PC-9 (cell line): ENCODE results near the gene AP3B1. TPM values are rescaled to one million over a fixed set of nuclear protein-coding genes. Genes with fewer than 3 reads are reported as not detected.

Experiments used
- BruUV-seq: library from RNA; stranded (reverse); fragments of 400-500 nt; replicated peaks from 2 replicates; lab custom pipeline; 2021; lab: Mats Ljungman, UMichigan
- CTCF ChIA-PET: fragments of 300-600 bp; sonication (Branson Sonifier 250); formaldehyde crosslinking; loops from one replicate; lab custom pipeline; 2022; ENCODE audit warnings: antibody characterized with exemption; lab: Charles Lee
- POLR2A ChIA-PET: fragments of 300-600 bp; sonication (Branson Sonifier 250); formaldehyde crosslinking; loops from one replicate; lab custom pipeline; 2022; ENCODE audit warnings: antibody characterized with exemption; ENCODE audit not compliant: unreplicated experiment; lab: Charles Lee
- DNase-seq, 2 experiments: peaks; one replicate each; pipeline versions ENCODE4 v3.0.0 to v3.0.0-alpha.2; 2015 to 2022; ENCODE audit warnings: mixed read lengths in 1 of 2
- H2AFZ ChIP-seq: fragments of 200-600 bp; sonication (generic); 2 replicates; pipeline ENCODE4 v1.8.1; 2017; ENCODE audit warnings: antibody characterized with exemption
- H3F3A ChIP-seq: fragments of 200-600 bp; sonication (generic); 2 replicates; pipeline ENCODE4 v1.8.1; 2017; ENCODE audit warnings: antibody characterized with exemption, mild to moderate bottlenecking, low read depth; ENCODE audit not compliant: insufficient read depth
- H3K27ac ChIP-seq: fragments of 200-600 bp; sonication (generic); 2 replicates; pipeline ENCODE4 v1.6.1; 2016; ENCODE audit warnings: mixed run types
- H3K27me3 ChIP-seq: fragments of 200-600 bp; sonication (generic); 2 replicates; pipeline ENCODE4 v1.6.1; 2016; ENCODE audit warnings: low read depth, mixed run types; ENCODE audit not compliant: insufficient read depth
- H3K36me3 ChIP-seq: fragments of 200-600 bp; sonication (generic); 2 replicates; pipeline ENCODE4 v1.6.1; 2016; ENCODE audit warnings: low read depth, mixed run types
- H3K4me1 ChIP-seq: fragments of 200-600 bp; sonication (generic); replicated peaks from 2 replicates; pipeline ENCODE4 v1.6.1; 2016; ENCODE audit warnings: mixed run types; ENCODE audit not compliant: insufficient read depth
- H3K4me2 ChIP-seq: fragments of 200-600 bp; sonication (generic); 2 replicates; pipeline ENCODE4 v1.6.1; 2017; ENCODE audit warnings: mixed run types
- H3K4me3 ChIP-seq: fragments of 200-600 bp; sonication (generic); 2 replicates; pipeline ENCODE4 v1.6.1; 2016; ENCODE audit warnings: mixed run types
- H3K79me2 ChIP-seq: fragments of 200-600 bp; sonication (generic); 2 replicates; pipeline ENCODE4 v1.6.1; 2017; ENCODE audit warnings: low read depth, mixed run types
- H3K9me2 ChIP-seq: fragments of 200-600 bp; sonication (generic); 2 replicates; pipeline ENCODE4 v1.8.1; 2017; ENCODE audit warnings: mild to moderate bottlenecking; ENCODE audit not compliant: insufficient read depth
- H3K9me3 ChIP-seq: fragments of 200-600 bp; sonication (generic); 2 replicates; pipeline ENCODE4 v1.8.1; 2016; ENCODE audit warnings: low read depth; ENCODE audit not compliant: insufficient read depth
- H4K20me1 ChIP-seq: fragments of 200-600 bp; sonication (generic); 2 replicates; pipeline ENCODE4 v1.8.1; 2017; ENCODE audit not compliant: insufficient read depth
- EZH2 ChIP-seq: fragments of 200-600 bp; sonication (generic); IDR thresholded peaks from 2 replicates; pipeline ENCODE4 v1.8.0; 2017; ENCODE audit warnings: antibody characterized with exemption, low read depth
- intact Hi-C: fragments of 100-400 bp; cut with micrococcal nuclease; formaldehyde crosslinking; loops from one replicate; pipeline ENCODE4 v1.10.0; 2022; ENCODE audit not compliant: unreplicated experiment
- total RNA-seq: library from RNA; stranded (reverse); gene quantifications from 2 replicates; pipeline ENCODE4 v1.2.3, GENCODE V29; 2021
- TF ChIP-seq, protein P1 (sequence below): fragments of 200-600 bp; sonication (generic); conservative IDR thresholded peaks from 2 replicates; pipeline ENCODE4 v1.6.1; 2017; ENCODE audit warnings: mixed run types, antibody characterized with exemption, mild to moderate bottlenecking, moderate library complexity

AP3B1 gene
- total RNA-seq, 1 experiment from 2014 or later: 44.0 TPM

DNA sequence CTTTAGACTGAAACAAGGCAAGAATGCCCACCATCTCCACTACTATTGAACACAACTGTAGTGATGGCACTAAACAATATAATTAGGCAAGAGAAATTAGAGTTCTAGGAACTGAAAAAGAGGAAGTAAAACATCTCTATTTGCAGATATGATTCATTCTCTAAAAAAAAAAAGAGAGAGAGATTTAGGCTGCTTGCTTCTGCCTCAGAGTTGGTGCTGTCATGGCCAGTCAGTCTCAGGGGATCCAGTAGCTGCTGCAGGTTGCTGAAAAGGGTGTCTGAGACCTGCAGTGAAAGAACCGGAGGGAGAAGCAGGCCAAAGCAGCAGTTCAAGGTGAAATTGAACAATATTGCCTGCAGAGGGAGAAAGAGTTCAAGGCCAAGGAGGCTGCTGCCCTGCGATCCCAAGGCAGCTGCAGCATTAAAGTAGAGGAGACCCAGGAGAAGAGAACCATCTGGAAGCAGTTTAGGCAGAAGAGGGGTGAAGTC lies 72.5 kb downstream of the AP3B1 start:
- Histone ChIP-seq H3K27me3 (no peaks in the 10 kb centered on the region), H3K4me1 (no peaks in the 10 kb centered on the region), H3K4me3 (no peak overlapping the region), H3F3A (no peaks in the 10 kb centered on the region; the same call in 1 of the 2 replicates), H3K9me3 (no peaks in the 10 kb centered on the region), H3K4me2 (no peak overlapping the region), H3K27ac (no peak overlapping the region), H3K9me2 (no peaks in the 10 kb centered on the region), H4K20me1 (no peaks in the 10 kb centered on the region), H3K79me2 (no peaks in the 10 kb centered on the region), H3K36me3 (peaks cover 14% of the 10 kb centered on the region; the same call in 1 of the 2 replicates), H2AFZ (no peak overlapping the region)
- DNase-seq: no peak
- TF ChIP-seq EZH2: no peak
- TF ChIP-seq, protein P1, sequence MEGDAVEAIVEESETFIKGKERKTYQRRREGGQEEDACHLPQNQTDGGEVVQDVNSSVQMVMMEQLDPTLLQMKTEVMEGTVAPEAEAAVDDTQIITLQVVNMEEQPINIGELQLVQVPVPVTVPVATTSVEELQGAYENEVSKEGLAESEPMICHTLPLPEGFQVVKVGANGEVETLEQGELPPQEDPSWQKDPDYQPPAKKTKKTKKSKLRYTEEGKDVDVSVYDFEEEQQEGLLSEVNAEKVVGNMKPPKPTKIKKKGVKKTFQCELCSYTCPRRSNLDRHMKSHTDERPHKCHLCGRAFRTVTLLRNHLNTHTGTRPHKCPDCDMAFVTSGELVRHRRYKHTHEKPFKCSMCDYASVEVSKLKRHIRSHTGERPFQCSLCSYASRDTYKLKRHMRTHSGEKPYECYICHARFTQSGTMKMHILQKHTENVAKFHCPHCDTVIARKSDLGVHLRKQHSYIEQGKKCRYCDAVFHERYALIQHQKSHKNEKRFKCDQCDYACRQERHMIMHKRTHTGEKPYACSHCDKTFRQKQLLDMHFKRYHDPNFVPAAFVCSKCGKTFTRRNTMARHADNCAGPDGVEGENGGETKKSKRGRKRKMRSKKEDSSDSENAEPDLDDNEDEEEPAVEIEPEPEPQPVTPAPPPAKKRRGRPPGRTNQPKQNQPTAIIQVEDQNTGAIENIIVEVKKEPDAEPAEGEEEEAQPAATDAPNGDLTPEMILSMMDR: no peak
- BruUV-seq: no TSS peak
- ChIA-PET CTCF (no interaction called here), POLR2A (no interaction called here)
- intact Hi-C loops: no loop called here

DNA sequence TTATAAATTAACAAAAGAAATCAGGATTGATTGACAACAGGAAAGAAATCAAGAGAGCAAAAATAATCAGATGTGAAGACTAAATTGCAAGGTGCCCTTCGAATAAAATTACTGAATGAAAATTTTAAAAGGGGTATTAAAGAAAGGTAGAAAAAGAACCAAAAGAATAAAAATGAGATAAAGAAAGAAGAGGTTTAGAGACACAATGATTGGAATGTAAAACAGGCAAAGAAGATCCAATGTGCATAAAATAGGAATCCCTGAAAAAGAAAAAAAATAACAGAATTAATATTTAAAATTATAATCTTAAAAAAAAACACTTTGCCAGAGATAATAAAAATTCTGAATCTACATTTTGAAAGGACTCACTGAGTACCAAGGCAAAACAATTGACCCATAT lies 73.0 kb downstream of the AP3B1 start:
- Histone ChIP-seq H3K4me1 (no peaks in the 10 kb centered on the region), H3K36me3 (peaks cover 14% of the 10 kb centered on the region; the same call in 1 of the 2 replicates), H3K9me2 (no peaks in the 10 kb centered on the region), H2AFZ (no peak overlapping the region), H3F3A (no peaks in the 10 kb centered on the region; the same call in 1 of the 2 replicates), H4K20me1 (no peaks in the 10 kb centered on the region), H3K79me2 (no peaks in the 10 kb centered on the region), H3K9me3 (no peaks in the 10 kb centered on the region), H3K4me2 (no peak overlapping the region), H3K4me3 (no peak overlapping the region), H3K27ac (no peak overlapping the region), H3K27me3 (no peaks in the 10 kb centered on the region)
- BruUV-seq: no TSS peak
- DNase-seq: no peak
- ChIA-PET POLR2A (no interaction called here), CTCF (no interaction called here)
- intact Hi-C loops: no loop called here
- TF ChIP-seq, protein P1: no peak
- no peak for TF ChIP-seq EZH2

DNA sequence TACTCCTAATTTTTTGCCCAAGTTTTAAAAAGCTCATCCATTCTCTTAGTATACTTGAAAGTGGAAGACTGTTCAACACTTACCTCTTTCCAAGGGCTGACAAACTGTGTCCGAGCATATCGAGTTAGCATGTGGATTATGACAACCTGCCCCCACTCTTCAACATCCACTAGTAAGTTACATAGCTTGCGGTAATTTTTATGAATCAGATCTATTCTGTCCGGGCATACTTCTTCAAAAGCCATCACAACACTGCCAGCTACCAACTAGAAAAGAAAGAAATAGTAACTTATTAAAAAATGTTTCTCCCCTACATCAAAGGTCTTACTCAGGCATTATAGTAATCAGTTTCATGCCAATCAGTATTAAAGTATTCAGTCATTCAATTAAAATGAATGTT lies 78.5 kb downstream of the AP3B1 start:
- intact Hi-C loops: no loop called here
- TF ChIP-seq EZH2: no peak
- TF ChIP-seq, protein P1: no peak
- Histone ChIP-seq H2AFZ (no peak overlapping the region), H3K4me1 (no peaks in the 10 kb centered on the region), H3K9me3 (no peaks in the 10 kb centered on the region), H3K27ac (no peak overlapping the region), H3K4me2 (no peak overlapping the region), H3K9me2 (no peaks in the 10 kb centered on the region), H3K4me3 (no peak overlapping the region), H3K27me3 (no peaks in the 10 kb centered on the region), H4K20me1 (no peaks in the 10 kb centered on the region), H3K79me2 (no peaks in the 10 kb centered on the region), H3K36me3 (peaks cover 14% of the 10 kb centered on the region; the same call in 1 of the 2 replicates), H3F3A (no peaks in the 10 kb centered on the region)
- POLR2A ChIA-PET: no interaction called here
- no peak for DNase-seq
- no TSS peak for BruUV-seq
- CTCF ChIA-PET: no interaction called here
